Measurements from ENCODE around the gene KIAA1671. TPM values are rescaled to one million over a fixed set of nuclear protein-coding genes. Genes with fewer than 3 reads are reported as not detected.

KIAA1671 gene
- polyA plus RNA-seq, 3 donors = not detected

DNA sequence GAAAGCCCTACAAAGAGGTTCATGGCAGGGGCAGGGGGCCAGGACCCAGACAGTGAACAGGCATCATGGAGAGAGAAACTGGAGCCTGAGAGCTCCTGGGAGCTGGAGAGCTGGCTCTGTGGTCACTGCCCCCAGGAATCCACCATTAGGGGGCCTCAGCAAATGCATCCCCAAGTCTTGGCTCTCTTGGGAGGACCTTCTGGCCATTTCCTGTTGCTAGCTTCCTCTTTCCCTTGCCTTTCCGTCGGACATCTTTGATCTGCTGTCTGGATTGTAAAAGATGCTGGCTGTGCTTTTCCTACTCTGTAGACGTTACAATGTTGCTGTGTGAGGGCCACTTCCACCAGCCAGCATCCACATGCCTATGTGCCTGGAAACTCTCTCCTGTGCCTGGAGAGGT, 259.8 kb downstream of the KIAA1671 start:
- Histone ChIP-seq H2AFZ (ENCODE audit: insufficient read depth, low read depth, low read length, poor library complexity, severe bottlenecking) (no peak overlapping the region), H3K4me3 (replicated peaks in 1 of 3; ENCODE audit: low read depth in 2 of 3, low read length in 3 of 3) (no peak overlapping the region), H3K4me2 (replicated peaks; ENCODE audit: extremely low read depth, low read length, poor library complexity, severe bottlenecking) (no peak overlapping the region), H4K20me1 (ENCODE audit: insufficient read depth, low read length) (no peaks in the 10 kb centered on the region), H3K79me2 (ENCODE audit: insufficient read depth, low read length) (no peaks in the 10 kb centered on the region), H3K9ac (ENCODE audit: insufficient read depth, low read length, poor library complexity, severe bottlenecking) (no peak overlapping the region), H3K36me3 (replicated peaks in 1 of 2; ENCODE audit: control insufficient read depth in 1 of 2, insufficient read depth in 2 of 2, low read length in 2 of 2) (no peaks in the 10 kb centered on the region), H3K27me3 (ENCODE audit: control insufficient read depth in 2 of 2, insufficient read depth in 2 of 2, low read length in 2 of 2) (no peaks in the 10 kb centered on the region), H3K4me1 (ENCODE audit: control insufficient read depth in 1 of 2, insufficient read depth in 2 of 2, low read length in 2 of 2) (no peaks in the 10 kb centered on the region), H3K27ac (ENCODE audit: low read depth in 1 of 2, low read length in 2 of 2) (no peak overlapping the region), H3K9me3 (replicated peaks in 1 of 2; ENCODE audit: control insufficient read depth in 1 of 2, insufficient read depth in 1 of 2, low read length in 2 of 2) (peaks cover 0 to 4% of the 10 kb centered on the region in 2 donors)
- Mint-ChIP-seq H3K27ac (no peak overlapping the region), H3K27me3 (ENCODE audit: low read depth in 3 of 3) (peaks cover 2 to 3% (median 3%) of the 10 kb centered on the region in 3 donors), H3K36me3 (no peaks in the 10 kb centered on the region), H3K9me3 (peaks cover 0 to 12% (median 3%) of the 10 kb centered on the region in 7 donors), H3K4me1 (no peaks in the 10 kb centered on the region), H3K4me3 (no peak overlapping the region)
- WGBS (ENCODE audit: insufficient coverage) = no CpG with 5 or more reads among the region's 3 CpGs
- DNase-seq = no peak
- TF ChIP-seq, protein P1, sequence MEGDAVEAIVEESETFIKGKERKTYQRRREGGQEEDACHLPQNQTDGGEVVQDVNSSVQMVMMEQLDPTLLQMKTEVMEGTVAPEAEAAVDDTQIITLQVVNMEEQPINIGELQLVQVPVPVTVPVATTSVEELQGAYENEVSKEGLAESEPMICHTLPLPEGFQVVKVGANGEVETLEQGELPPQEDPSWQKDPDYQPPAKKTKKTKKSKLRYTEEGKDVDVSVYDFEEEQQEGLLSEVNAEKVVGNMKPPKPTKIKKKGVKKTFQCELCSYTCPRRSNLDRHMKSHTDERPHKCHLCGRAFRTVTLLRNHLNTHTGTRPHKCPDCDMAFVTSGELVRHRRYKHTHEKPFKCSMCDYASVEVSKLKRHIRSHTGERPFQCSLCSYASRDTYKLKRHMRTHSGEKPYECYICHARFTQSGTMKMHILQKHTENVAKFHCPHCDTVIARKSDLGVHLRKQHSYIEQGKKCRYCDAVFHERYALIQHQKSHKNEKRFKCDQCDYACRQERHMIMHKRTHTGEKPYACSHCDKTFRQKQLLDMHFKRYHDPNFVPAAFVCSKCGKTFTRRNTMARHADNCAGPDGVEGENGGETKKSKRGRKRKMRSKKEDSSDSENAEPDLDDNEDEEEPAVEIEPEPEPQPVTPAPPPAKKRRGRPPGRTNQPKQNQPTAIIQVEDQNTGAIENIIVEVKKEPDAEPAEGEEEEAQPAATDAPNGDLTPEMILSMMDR (IDR thresholded peaks at IDR 0.05) = no peak
- intact Hi-C loops (cut with micrococcal nuclease) = no loop called here

- DNase-seq = no peak
- intact Hi-C loops (cut with micrococcal nuclease) = no loop called here
- Histone ChIP-seq H3K9ac (ENCODE audit: insufficient read depth, low read length, poor library complexity, severe bottlenecking) (no peak overlapping the region), H3K27me3 (ENCODE audit: control insufficient read depth in 2 of 2, insufficient read depth in 2 of 2, low read length in 2 of 2) (no peaks in the 10 kb centered on the region), H3K4me2 (replicated peaks; ENCODE audit: extremely low read depth, low read length, poor library complexity, severe bottlenecking) (no peak overlapping the region), H3K36me3 (replicated peaks in 1 of 2; ENCODE audit: control insufficient read depth in 1 of 2, insufficient read depth in 2 of 2, low read length in 2 of 2) (no peaks in the 10 kb centered on the region), H3K4me1 (ENCODE audit: control insufficient read depth in 1 of 2, insufficient read depth in 2 of 2, low read length in 2 of 2) (no peaks in the 10 kb centered on the region), H3K9me3 (replicated peaks in 1 of 2; ENCODE audit: control insufficient read depth in 1 of 2, insufficient read depth in 1 of 2, low read length in 2 of 2) (peaks cover 0 to 4% of the 10 kb centered on the region in 2 donors), H3K27ac (ENCODE audit: low read depth in 1 of 2, low read length in 2 of 2) (no peak overlapping the region), H4K20me1 (ENCODE audit: insufficient read depth, low read length) (no peaks in the 10 kb centered on the region), H2AFZ (ENCODE audit: insufficient read depth, low read depth, low read length, poor library complexity, severe bottlenecking) (no peak overlapping the region), H3K4me3 (replicated peaks in 1 of 3; ENCODE audit: low read depth in 2 of 3, low read length in 3 of 3) (no peak overlapping the region), H3K79me2 (ENCODE audit: insufficient read depth, low read length) (no peaks in the 10 kb centered on the region)
- Mint-ChIP-seq H3K27ac (no peak overlapping the region), H3K27me3 (ENCODE audit: low read depth in 3 of 3) (peaks cover 2 to 3% (median 2%) of the 10 kb centered on the region in 3 donors), H3K4me1 (no peaks in the 10 kb centered on the region), H3K9me3 (peaks cover 0 to 12% (median 3%) of the 10 kb centered on the region in 7 donors), H3K4me3 (no peak overlapping the region), H3K36me3 (no peaks in the 10 kb centered on the region)
- TF ChIP-seq, protein P1 (IDR thresholded peaks at IDR 0.05) = no peak
- WGBS (ENCODE audit: insufficient coverage) = 86% methylated on average over 1 of the region's 3 CpGs
These were observed 260.7 kb downstream of the KIAA1671 start for GRCh38 chr22:25213221-25213620.

All from CD14-positive monocyte (primary cell).